VCaP (cell line): ENCODE data around the gene TEP1.
A peak's percentile ranks its signal among the peaks of the same experiment; 100 is the strongest.

Experiments
- H3K27ac ChIP-seq: fragments of 450-650 bp; 2 replicates; pipeline ENCODE4 v1.5.1; 2017
- CTCF ChIP-seq: fragments of 450-650 bp; conservative IDR thresholded peaks from 2 replicates; pipeline ENCODE4 v1.5.1; 2017; ENCODE audit warnings: mild to moderate bottlenecking, moderate library complexity

Gene TEP1

GRCh38 chr14:20416223-20416622 is 2.9 kb upstream of the TEP1 start:
- H3K27ac ChIP-seq: no peak overlapping the region
- TF ChIP-seq CTCF: no peak

- no peak overlapping the region for H3K27ac ChIP-seq
- TF ChIP-seq CTCF: peak; percentile 71
Observed at GRCh38 chr14:20415782-20416206, 2.5 kb upstream of the TEP1 start.

- H3K27ac ChIP-seq: peak overlapping the region; percentile 86
- TF ChIP-seq CTCF: no peak
Observed at GRCh38 chr14:20413744-20414082, 412 bp upstream of the TEP1 start.

- peak overlapping the region; percentile 86 for H3K27ac ChIP-seq
- TF ChIP-seq CTCF: no peak
Observed at GRCh38 chr14:20412411-20412810, 890 bp downstream of the TEP1 start.

GRCh38 chr14:20409226-20409625 is 4.1 kb downstream of the TEP1 start:
- TF ChIP-seq CTCF: no peak
- H3K27ac ChIP-seq: no peak overlapping the region

GRCh38 chr14:20403521-20403920 is 9.8 kb downstream of the TEP1 start:
- TF ChIP-seq CTCF: no peak
- H3K27ac ChIP-seq: no peak overlapping the region

- no peak overlapping the region for H3K27ac ChIP-seq
- TF ChIP-seq CTCF: no peak
Observed at GRCh38 chr14:20400965-20401593, 12.2 kb downstream of the TEP1 start.

- no peak overlapping the region for H3K27ac ChIP-seq
- TF ChIP-seq CTCF: no peak
Observed at GRCh38 chr14:20400589-20400964, 12.7 kb downstream of the TEP1 start.
